ENCODE results near the gene PKM. TPM values are rescaled to one million over a fixed set of nuclear protein-coding genes. Genes with fewer than 3 reads are reported as not detected.

The PKM gene
- total and polyA plus RNA-seq, 8 donors, result 79.9 to 452 (median 272) TPM

DNA sequence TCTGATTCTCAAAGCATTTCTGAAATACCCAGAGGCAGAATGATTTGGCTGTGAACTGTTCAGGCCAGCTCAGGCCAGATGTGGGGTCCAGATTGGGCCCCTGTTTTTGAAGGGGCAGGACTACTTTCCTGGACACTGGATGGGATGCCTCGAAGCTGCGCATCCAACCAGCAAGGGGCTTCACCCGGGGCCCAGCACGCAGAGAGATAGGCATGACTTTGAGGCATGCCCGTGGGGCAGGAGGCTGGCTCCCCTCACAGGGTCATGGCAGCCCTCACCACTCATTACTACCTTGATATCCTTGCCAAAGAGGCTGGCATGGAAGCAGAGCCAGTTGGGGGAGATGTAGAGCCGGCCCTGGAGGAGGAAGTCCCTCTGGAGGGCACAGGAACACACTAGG, 63.5 kb downstream of the PKM start:
- Histone ChIP-seq H3K4me1 (peaks cover 11 to 23% (median 15%) of the 10 kb centered on the region in 4 donors), H3K27me3 (no peaks in the 10 kb centered on the region), H3K36me3 (no peaks in the 10 kb centered on the region), H3K27ac (no peak overlapping the region), H3K9me3 (no peaks in the 10 kb centered on the region), H3K4me3 (no peak overlapping the region)
- 38 to 95% (median 74%) methylated on average over 1 to 6 of the region's 6 CpGs for WGBS, 5 donors
- TF ChIP-seq EP300 (IDR thresholded peaks at IDR 0.05) (no peak), CTCF (IDR thresholded peaks at IDR 0.05) (no peak), POLR2AphosphoS5 (IDR thresholded peaks at IDR 0.05) (no peak), POLR2A (IDR thresholded peaks at IDR 0.05) (no peak)
- no peak for DNase-seq
- intact Hi-C loops (cut with DNase I; ENCODE audit: low total_unique reads), result no loop called here

DNA sequence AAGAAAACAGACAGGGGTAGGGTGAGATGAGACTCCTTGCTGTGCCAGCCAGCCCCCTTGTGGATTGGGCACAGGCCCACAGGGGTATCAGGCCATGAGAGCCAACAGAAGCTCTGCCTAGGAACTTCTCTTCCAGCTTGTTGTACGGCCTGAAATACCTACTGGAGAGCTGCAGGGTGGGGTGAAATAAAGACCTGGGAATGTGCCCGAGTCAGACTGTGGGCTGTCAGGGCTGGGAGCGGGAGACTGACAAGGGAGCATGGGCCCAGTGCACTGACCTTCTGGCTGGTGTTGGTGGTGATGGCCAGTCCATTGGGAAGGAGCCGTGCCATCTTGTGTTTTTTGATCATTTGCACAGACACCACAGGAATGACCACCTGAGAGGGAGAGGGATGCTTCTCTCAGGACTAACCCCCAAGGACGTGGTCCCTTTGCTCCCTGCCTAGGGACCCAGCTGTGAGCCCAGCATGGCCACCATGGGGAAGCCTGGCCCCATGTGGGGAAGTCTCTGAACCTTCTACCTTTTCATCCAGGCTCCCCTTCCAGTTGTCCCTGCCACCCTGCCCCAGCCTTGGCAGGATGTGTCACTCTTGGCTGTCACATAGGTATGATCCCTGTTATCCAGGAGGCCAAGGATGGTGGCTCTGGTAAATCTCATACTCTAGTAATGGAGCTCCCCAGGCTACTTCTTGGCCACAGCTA, 64.1 kb downstream of the PKM start:
- H3K36me3 ChIP-seq, result no peaks in the 10 kb centered on the region
- WGBS, 5 donors, result 90 to 97% (median 94%) methylated on average over 5 of the region's 5 CpGs
- intact Hi-C loops (cut with DNase I; ENCODE audit: low total_unique reads), result no loop called here
- no peaks in the 10 kb centered on the region for H3K27me3 ChIP-seq
- no peak overlapping the region for H3K27ac ChIP-seq
- TF ChIP-seq POLR2A (IDR thresholded peaks at IDR 0.05) (no peak), POLR2AphosphoS5 (IDR thresholded peaks at IDR 0.05) (no peak), EP300 (IDR thresholded peaks at IDR 0.05) (no peak), CTCF (IDR thresholded peaks at IDR 0.05) (no peak)
- H3K4me1 ChIP-seq, result peaks cover 11 to 24% (median 15%) of the 10 kb centered on the region in 4 donors
- no peak overlapping the region for H3K4me3 ChIP-seq
- H3K9me3 ChIP-seq, result no peaks in the 10 kb centered on the region
- no peak for DNase-seq

DNA sequence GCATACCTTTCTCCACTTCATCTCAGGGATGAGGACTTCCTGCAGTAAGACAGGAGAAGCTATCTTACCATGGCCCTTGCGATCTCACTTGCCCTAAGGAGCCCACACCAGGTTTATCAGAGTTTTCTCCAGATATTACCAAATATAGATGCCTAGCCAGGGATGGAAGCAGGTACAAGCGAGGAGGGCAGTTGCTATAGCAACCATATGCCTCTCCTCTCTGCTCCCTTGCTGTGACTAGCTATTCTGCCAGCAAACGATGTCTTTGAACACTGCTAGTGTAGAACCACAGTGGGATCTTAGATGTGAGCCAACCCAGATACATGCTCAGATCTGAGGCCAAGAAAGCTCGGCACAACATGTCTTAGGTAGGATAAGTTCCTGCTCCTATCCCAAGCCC, 67.3 kb downstream of the PKM start:
- no peaks in the 10 kb centered on the region for H3K9me3 ChIP-seq
- WGBS, 5 donors, result 69 to 80% (median 78%) methylated on average over 4 of the region's 4 CpGs
- peaks cover 5 to 18% (median 12%) of the 10 kb centered on the region in 4 donors for H3K4me1 ChIP-seq
- H3K36me3 ChIP-seq, result no peaks in the 10 kb centered on the region
- DNase-seq, result no peak
- TF ChIP-seq POLR2AphosphoS5 (IDR thresholded peaks at IDR 0.05) (no peak), EP300 (IDR thresholded peaks at IDR 0.05) (no peak), CTCF (IDR thresholded peaks at IDR 0.05) (no peak), POLR2A (IDR thresholded peaks at IDR 0.05) (no peak)
- no peak overlapping the region for H3K4me3 ChIP-seq
- intact Hi-C loops (cut with DNase I; ENCODE audit: low total_unique reads), result no loop called here
- H3K27ac ChIP-seq, result no peak overlapping the region
- no peaks in the 10 kb centered on the region for H3K27me3 ChIP-seq

DNA sequence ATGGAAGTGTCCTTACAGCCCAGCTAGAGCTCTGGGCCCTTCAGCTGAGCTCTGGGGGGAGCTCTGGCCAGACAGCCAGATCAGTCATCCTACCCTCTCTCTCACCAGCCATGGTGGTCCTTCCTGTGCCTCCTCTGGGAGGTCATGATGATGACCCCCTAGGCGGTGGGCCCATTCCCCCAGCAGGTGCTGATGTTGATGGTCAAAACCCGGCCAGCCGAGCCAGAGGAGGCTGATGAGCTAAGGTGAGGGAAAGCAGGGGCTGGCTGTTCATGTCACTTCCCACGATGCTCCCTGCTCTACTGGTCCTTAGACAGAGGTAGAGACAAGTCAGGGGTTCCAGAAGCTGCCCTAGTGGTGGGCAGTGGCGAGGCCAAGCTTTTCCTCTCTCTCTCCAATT, 68.4 kb downstream of the PKM start:
- WGBS, 5 donors, result 80 to 97% (median 91%) methylated on average over 4 to 5 of the region's 5 CpGs
- H3K9me3 ChIP-seq, result no peaks in the 10 kb centered on the region
- intact Hi-C loops (cut with DNase I; ENCODE audit: low total_unique reads), result no loop called here
- TF ChIP-seq POLR2AphosphoS5 (IDR thresholded peaks at IDR 0.05) (no peak), CTCF (IDR thresholded peaks at IDR 0.05) (no peak), EP300 (IDR thresholded peaks at IDR 0.05) (no peak), POLR2A (IDR thresholded peaks at IDR 0.05) (no peak)
- H3K4me1 ChIP-seq, result peaks cover 0 to 9% (median 4%) of the 10 kb centered on the region in 4 donors
- no peaks in the 10 kb centered on the region for H3K27me3 ChIP-seq
- DNase-seq, result no peak
- no peak overlapping the region for H3K27ac ChIP-seq
- no peaks in the 10 kb centered on the region for H3K36me3 ChIP-seq
- H3K4me3 ChIP-seq, result no peak overlapping the region
